HG02884 (cell line): ENCODE measurements around the gene IL16.

Experiments
- ATAC-seq: cut with Tn5 transposase; IDR thresholded peaks from one replicate; pipeline ENCODE4 v1.9.1; 2021; ENCODE audit warnings: mild to moderate bottlenecking, moderate library complexity; ENCODE audit not compliant: unreplicated experiment

The IL16 gene

DNA sequence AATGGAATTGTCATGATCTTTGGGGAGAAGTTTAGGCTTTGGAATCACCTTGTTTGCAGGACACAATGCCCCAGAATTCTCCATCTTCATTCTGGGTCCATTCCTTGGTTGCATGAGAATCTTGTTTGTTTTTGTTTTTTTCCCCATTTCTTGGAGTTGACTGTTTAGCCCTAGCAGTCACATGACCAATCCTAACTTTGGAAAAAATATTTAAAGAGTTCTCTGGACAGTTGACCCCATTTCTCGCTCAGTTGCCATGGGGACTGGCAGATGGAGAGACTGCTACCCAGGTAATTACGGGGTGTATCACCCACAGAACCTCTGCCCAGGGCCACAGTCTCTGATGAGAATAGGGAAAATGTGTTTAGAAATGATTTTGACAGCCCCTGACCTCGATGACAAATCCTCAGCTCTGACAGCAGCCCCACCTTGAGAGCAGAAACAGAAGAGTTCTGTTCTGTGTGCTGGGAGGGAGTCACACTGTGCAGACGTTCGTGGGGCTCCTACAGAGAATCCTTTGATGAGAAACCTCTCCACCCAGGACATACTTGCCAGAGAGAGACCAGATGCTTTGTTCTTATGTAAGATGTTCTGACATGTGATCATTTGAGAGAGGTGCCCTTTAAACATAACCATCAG, 57.7 kb downstream of the IL16 start:
- ATAC-seq, result no peak

DNA sequence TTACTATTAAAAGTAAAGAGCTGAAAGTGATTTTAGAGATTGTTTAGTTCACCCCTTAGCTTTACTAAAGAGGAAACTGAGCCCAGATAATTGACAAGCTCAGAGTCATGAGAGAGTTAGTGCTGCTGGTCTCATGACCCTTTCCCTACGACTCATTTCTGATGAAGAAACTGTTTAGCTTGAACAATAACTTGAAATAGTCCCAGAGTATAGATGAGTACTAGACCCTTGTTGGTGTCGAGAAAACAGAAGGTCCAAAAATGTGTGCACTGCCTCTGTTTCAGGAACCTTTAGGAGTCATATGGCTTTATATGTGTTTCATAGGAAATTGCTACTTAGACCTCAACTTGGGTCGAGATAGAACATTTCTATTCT, 58.2 kb downstream of the IL16 start:
- ATAC-seq, result no peak

DNA sequence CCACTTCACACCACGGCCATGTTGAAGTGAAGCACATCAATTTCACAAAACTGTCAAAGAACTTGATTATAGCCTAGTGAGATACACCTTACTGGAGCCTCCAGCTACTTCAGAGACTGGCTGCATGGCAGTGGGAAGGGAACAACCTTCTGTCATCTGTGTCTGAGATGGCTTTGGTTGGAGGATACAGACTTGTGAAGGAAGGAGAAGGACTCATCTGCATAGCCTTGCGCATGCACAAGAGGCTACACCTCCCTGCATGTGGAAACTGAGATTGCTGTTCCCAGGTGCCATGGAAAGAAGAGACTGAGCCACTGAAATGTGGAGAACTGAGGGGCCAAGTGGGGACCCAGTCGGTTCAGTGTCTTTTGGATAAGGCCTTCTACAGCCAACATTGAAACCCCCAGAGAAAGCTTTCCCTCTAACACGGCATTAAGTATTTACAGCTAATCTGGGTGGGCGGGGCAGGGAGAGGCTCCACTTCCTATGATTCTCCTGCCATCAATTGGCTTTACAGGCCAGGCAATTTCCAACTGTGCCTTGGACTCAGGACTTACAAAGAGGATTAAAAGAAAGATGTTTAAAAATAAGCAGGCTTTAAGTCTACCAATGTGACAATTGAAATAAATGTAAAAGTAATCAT, 58.8 kb downstream of the IL16 start:
- no peak for ATAC-seq

DNA sequence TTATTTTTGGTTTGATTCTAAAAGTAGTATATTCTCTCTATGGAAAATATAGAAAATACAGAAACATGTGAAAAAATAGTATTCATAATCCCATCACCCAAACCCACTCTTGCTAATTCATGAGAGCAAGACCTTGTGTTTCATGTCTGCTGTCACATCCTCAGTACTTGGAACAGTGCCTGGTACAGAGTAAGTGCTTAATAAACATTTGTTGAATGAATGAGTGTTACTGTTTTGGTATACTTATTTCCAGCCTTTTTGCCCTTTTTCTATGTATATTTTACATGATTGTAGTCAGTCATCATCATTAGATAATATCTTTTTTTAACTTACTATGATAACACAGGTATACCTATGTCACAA, 59.3 kb downstream of the IL16 start:
- no peak for ATAC-seq

GRCh38 chr15:81256916-81257315, 60.2 kb downstream of the IL16 start:
- no peak for ATAC-seq

DNA sequence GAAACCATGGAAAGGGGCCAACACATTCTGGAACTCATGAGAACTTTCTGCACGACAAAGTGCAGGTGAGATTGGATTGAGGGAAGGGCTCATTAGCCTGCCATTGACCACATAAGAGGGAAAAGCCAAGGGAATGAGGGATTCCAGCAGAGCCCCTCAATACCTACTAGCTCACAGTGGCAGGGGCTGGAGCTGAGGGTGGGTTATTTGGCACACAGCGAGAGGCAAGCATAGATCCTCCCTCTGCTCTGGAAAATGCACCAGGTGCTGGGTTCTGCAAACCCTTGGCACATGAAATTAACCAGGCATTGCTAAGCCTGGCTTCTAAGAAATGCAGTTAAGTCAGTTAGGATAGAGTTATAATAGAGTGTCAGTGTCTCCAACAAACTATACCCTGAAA, 60.8 kb downstream of the IL16 start:
- no peak for ATAC-seq

- ATAC-seq, result no peak
These were observed 61.8 kb downstream of the IL16 start for GRCh38 chr15:81258455-81258854.

GRCh38 chr15:81259760-81260298, 63.1 kb downstream of the IL16 start:
- no peak for ATAC-seq

DNA sequence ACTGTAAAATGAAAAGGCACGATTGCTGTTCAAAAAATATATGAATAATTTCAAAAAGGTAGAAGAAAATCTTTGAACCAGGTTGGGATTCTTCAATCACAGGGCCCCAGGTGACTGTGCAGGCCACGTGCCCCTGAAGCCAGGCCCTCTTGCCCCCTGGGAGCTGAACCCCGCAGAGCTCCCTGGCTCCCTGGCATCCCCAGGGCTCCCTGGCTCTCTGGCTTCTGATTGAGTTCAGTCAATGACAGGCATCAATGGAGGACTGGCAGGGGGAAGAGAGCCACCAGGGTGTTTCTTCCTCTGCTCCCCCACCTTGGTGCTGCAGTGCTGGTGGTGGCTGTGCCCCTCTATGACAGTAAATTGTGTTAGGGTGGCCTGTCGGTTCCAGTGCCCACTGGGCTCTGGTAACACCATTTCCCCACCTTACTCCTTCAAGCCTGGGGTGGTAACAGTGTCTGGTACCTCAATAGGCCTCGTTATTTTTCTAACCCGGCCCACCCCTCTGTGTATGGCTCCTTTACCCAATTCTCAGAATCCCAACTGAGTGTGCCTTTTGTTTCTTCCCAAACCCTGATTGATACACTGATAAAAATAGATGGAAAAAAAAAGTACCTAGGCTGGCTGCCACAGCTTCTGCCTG, 64.6 kb downstream of the IL16 start:
- ATAC-seq, result no peak

- ATAC-seq, result no peak
These were observed 66.8 kb downstream of the IL16 start for GRCh38 chr15:81263477-81263876.

DNA sequence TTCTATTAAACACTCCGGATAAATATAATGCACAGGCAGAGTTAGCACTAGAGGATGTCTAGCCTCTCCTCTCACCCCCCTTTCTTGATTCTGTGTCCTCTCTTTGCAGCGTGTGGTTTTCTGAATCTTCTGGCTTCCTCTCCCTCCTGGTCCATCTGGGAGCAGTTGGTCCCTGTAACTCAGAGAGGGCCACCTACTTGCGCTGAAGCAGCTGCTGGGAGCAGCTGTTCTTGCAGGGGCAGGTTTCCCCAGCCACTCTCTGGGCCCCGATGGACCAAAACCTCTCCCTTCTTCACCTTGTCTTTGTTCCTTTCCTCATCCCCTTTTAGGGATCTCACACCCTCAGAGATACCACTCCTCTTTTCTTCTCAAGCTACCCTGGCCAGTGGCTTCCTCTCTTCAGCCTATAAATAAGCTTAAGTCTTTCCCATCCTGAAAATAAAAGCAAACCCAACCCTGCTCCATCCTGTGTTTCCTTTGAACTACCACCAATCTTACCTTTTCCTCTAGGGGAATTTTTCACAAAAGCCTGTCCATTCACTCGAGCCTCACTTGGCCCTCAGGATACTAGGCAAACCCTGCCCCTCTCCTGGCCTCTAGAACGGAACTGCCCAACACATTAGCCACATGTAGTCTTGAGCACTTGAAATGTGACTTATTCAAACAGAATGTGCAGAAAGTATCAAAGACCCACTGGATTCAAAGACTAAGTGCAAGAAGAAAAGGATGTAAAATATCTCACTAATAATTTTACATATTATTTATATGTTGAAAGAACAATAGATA, 67.6 kb downstream of the IL16 start:
- ATAC-seq, result no peak

- no peak for ATAC-seq
These were observed 68.7 kb downstream of the IL16 start for GRCh38 chr15:81265256-81265943.

GRCh38 chr15:81265944-81266775, 69.5 kb downstream of the IL16 start:
- peak; percentile 82 for ATAC-seq

DNA sequence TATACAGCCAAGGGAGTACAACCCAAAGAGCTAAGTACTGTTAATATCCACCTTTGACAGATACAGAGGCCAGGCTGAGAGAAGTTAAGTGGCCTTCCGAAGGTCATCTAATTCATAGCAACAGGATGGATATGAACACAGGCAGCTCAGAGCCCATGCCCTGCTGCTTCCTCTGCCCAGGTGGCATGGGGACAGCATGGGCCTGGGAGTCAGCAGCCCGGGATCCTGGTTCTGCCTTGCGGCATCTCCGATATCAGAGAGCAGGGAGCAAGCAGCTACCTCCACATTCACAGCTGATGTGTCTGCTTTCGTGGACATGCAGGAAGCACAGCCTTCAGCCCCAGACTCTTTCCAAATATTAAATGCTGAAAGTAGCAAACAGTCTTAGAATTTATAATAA, 71.7 kb downstream of the IL16 start:
- ATAC-seq, result no peak

- ATAC-seq, result no peak
These were observed 72.4 kb downstream of the IL16 start for GRCh38 chr15:81268881-81269601.

DNA sequence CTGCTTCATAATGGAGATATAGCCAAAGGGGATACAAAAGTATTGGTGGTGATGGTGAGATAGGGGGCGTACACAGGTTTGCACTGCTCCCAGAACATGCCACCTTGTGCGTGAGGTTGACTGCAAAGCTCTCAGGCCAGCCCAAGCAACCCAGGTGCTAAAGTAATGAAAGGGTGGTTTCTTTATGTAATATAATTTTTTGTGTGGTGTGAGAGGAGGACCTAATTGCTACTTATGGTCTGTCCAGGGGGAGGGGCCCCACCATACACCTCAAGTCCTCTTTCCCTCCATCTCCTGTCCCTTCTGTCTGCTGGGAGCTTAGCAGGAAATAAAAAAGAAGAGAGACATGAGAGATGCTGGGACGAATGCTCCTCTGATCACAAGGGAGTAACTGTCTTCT, 73.5 kb downstream of the IL16 start:
- no peak for ATAC-seq

- ATAC-seq, result no peak
These were observed 74.3 kb downstream of the IL16 start for GRCh38 chr15:81270781-81271491.

GRCh38 chr15:81271761-81272644, 75.3 kb downstream of the IL16 start:
- ATAC-seq, result no peak
